ENCODE data around the gene PAGE4. TPM values are rescaled to one million over a fixed set of nuclear protein-coding genes. Genes with fewer than 3 reads are reported as not detected.

PAGE4 gene
- total and polyA plus RNA-seq, 2 donors (not counting 1 experiment from before 2014, with no cell fraction given) = not detected

DNA sequence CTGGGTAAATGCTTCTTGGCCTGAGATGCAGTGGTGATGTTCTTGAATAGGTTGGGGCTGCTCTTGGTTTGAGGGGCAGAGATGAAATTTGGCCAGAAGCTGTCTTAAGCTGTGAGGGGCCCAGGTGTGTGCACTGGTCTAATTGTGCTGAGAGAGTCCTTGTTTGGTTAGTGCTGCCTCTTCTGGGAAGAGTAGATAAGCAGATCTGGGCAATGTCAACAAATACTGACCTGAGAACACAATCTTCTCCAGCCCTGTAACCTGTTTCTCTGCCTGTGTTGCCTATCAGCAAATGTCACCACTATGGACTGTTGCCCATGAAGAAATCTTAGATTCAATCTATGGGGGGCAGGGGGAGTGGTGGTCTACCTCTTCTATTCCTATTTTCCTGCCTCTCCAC lies 33.0 kb downstream of the PAGE4 start:
- DNase-seq (ENCODE audit: low read depth in 2 of 2) = no peak
- H3K36me3 ChIP-seq (ENCODE audit: control insufficient read depth, insufficient read depth, low read length) = no peaks in the 10 kb centered on the region
- H3K79me2 ChIP-seq (ENCODE audit: control insufficient read depth, insufficient read depth, low read length) = no peaks in the 10 kb centered on the region
- H3K9ac ChIP-seq (ENCODE audit: insufficient read depth, low read length) = no peak overlapping the region
- no peaks in the 10 kb centered on the region for H3K4me1 ChIP-seq (ENCODE audit: control insufficient read depth, extremely low read depth, insufficient read depth, low read length)
- no peak overlapping the region for H2AFZ ChIP-seq (ENCODE audit: low read length)
- no peaks in the 10 kb centered on the region for H3K9me3 ChIP-seq (ENCODE audit: control insufficient read depth, insufficient read depth, low read depth, low read length)
- TF ChIP-seq, protein P1, sequence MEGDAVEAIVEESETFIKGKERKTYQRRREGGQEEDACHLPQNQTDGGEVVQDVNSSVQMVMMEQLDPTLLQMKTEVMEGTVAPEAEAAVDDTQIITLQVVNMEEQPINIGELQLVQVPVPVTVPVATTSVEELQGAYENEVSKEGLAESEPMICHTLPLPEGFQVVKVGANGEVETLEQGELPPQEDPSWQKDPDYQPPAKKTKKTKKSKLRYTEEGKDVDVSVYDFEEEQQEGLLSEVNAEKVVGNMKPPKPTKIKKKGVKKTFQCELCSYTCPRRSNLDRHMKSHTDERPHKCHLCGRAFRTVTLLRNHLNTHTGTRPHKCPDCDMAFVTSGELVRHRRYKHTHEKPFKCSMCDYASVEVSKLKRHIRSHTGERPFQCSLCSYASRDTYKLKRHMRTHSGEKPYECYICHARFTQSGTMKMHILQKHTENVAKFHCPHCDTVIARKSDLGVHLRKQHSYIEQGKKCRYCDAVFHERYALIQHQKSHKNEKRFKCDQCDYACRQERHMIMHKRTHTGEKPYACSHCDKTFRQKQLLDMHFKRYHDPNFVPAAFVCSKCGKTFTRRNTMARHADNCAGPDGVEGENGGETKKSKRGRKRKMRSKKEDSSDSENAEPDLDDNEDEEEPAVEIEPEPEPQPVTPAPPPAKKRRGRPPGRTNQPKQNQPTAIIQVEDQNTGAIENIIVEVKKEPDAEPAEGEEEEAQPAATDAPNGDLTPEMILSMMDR (conservative IDR thresholded peaks at IDR 0.05 in 1 of 2, IDR thresholded peaks at IDR 0.05 in 1 of 2; ENCODE audit: low read depth in 1 of 2, low read length in 2 of 2) = no peak
- no peaks in the 10 kb centered on the region for H3K27me3 ChIP-seq (ENCODE audit: control insufficient read depth, insufficient read depth, low read length)
- H3K4me3 ChIP-seq (replicated peaks in 1 of 4; ENCODE audit: control extremely low read depth in 1 of 4, insufficient read depth in 1 of 4, low read depth in 3 of 4, low read length in 4 of 4) = no peak overlapping the region
- no peaks in the 10 kb centered on the region for H4K20me1 ChIP-seq (ENCODE audit: control insufficient read depth, extremely low read depth, insufficient read depth, low read length)
- no peak overlapping the region for H3K27ac ChIP-seq (ENCODE audit: insufficient read depth, low read length)
- no peak overlapping the region for H3K4me2 ChIP-seq (ENCODE audit: extremely low read depth, insufficient read depth, low read length)

DNA sequence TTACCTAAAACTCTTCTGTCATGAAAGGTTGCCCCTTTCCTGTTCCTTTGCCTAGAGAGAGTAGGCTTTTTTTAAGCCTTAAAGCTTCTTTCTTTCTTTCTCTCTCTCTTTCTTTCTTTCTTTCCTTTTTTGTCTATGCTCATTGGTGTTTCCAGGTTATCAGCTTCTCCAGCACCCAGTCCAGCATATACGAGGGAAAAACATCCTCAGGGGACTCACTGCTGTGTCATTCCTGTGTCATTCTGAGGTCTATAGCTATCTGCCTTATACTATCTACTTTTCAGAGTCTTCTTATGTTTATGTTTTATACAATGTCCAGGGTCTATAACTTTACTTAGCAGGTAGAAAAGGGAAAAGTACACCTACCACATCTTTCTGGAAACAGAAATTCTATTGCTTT lies 39.6 kb downstream of the PAGE4 start:
- TF ChIP-seq, protein P1 (conservative IDR thresholded peaks at IDR 0.05 in 1 of 2, IDR thresholded peaks at IDR 0.05 in 1 of 2; ENCODE audit: low read depth in 1 of 2, low read length in 2 of 2) = no peak
- TF ChIP-seq EZH2 (IDR thresholded peaks at IDR 0.05; ENCODE audit: low read length, missing control alignments) = no peak
- no peaks in the 10 kb centered on the region for H3K4me1 ChIP-seq (ENCODE audit: control insufficient read depth, extremely low read depth, insufficient read depth, low read length)
- H3K4me3 ChIP-seq (replicated peaks in 1 of 4; ENCODE audit: control extremely low read depth in 1 of 4, insufficient read depth in 1 of 4, low read depth in 3 of 4, low read length in 4 of 4) = no peak overlapping the region
- H3K9ac ChIP-seq (ENCODE audit: insufficient read depth, low read length) = no peak overlapping the region
- no peaks in the 10 kb centered on the region for H3K79me2 ChIP-seq (ENCODE audit: control insufficient read depth, insufficient read depth, low read length)
- no peaks in the 10 kb centered on the region for H4K20me1 ChIP-seq (ENCODE audit: control insufficient read depth, extremely low read depth, insufficient read depth, low read length)
- H3K27me3 ChIP-seq (ENCODE audit: control insufficient read depth, insufficient read depth, low read length) = no peaks in the 10 kb centered on the region
- H3K27ac ChIP-seq (ENCODE audit: insufficient read depth, low read length) = no peak overlapping the region
- no peaks in the 10 kb centered on the region for H3K36me3 ChIP-seq (ENCODE audit: control insufficient read depth, insufficient read depth, low read length)
- no peak for DNase-seq (ENCODE audit: low read depth in 2 of 2)
- no peaks in the 10 kb centered on the region for H3K9me3 ChIP-seq (ENCODE audit: control insufficient read depth, insufficient read depth, low read depth, low read length)
- H2AFZ ChIP-seq (ENCODE audit: low read length) = no peak overlapping the region
- no peak overlapping the region for H3K4me2 ChIP-seq (ENCODE audit: extremely low read depth, insufficient read depth, low read length)

DNA sequence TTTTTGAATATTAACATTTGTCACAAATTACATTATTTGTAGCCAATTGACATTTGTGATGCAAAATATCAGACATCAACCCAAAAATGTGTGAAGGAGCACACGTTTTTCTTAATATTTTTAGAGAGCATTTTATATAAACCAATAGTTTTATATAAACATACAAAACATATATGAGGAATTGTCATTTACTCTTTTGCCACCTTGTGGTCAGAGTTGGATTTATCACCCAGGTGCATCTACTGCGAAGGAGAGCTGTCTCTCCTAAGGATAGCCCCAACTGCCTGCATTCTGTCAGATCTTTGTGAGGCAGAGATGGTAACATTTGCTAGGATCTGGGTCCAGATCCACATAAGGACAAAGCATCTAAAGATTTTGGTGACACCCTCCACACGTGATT lies 47.6 kb downstream of the PAGE4 start:
- Histone ChIP-seq H3K27me3 (ENCODE audit: control insufficient read depth, insufficient read depth, low read length) (no peaks in the 10 kb centered on the region), H3K4me1 (ENCODE audit: control insufficient read depth, extremely low read depth, insufficient read depth, low read length) (no peaks in the 10 kb centered on the region), H3K9ac (ENCODE audit: insufficient read depth, low read length) (no peak overlapping the region), H2AFZ (ENCODE audit: low read length) (no peak overlapping the region), H3K4me2 (ENCODE audit: extremely low read depth, insufficient read depth, low read length) (no peak overlapping the region), H3K9me3 (ENCODE audit: control insufficient read depth, insufficient read depth, low read depth, low read length) (no peaks in the 10 kb centered on the region), H4K20me1 (ENCODE audit: control insufficient read depth, extremely low read depth, insufficient read depth, low read length) (no peaks in the 10 kb centered on the region), H3K36me3 (ENCODE audit: control insufficient read depth, insufficient read depth, low read length) (no peaks in the 10 kb centered on the region), H3K79me2 (ENCODE audit: control insufficient read depth, insufficient read depth, low read length) (no peaks in the 10 kb centered on the region), H3K4me3 (replicated peaks in 1 of 4; ENCODE audit: control extremely low read depth in 1 of 4, insufficient read depth in 1 of 4, low read depth in 3 of 4, low read length in 4 of 4) (no peak overlapping the region), H3K27ac (ENCODE audit: insufficient read depth, low read length) (no peak overlapping the region)
- TF ChIP-seq EZH2 (IDR thresholded peaks at IDR 0.05; ENCODE audit: low read length, missing control alignments) = no peak
- TF ChIP-seq, protein P1 (conservative IDR thresholded peaks at IDR 0.05 in 1 of 2, IDR thresholded peaks at IDR 0.05 in 1 of 2; ENCODE audit: low read depth in 1 of 2, low read length in 2 of 2) = peak; percentile 20 to 37
- peak; percentile 7 to 22 for DNase-seq (ENCODE audit: low read depth in 2 of 2)
